Stomach (tissue), 9 donors: ENCODE measurements around the gene RAB23. TPM values are rescaled to one million over a fixed set of nuclear protein-coding genes. Genes with fewer than 3 reads are reported as not detected.

Experiments
- DNase-seq, 2 donors: peaks; one replicate each; pipeline versions ENCODE4 v3.0.0 to v3.0.0-alpha.2; 2013 to 2019
- H3K27ac ChIP-seq, 5 donors: fragments of 200-600 bp in 4 of 5; sonication (generic) in 4 of 5; one replicate each; pipeline ENCODE4 v1.5.1; 2013 to 2019; ENCODE audit warnings: mild to moderate bottlenecking in 1 of 5, moderate library complexity in 1 of 5
- H3K27me3 ChIP-seq, 3 donors: fragments of 200-600 bp; sonication (generic); one replicate each; pipeline ENCODE4 v1.5.1; 2017 to 2019; ENCODE audit warnings: mixed run types in 1 of 3
- H3K36me3 ChIP-seq, 4 donors: fragments of 200-600 bp; sonication (generic); 1 replicate in 3 of 4; 2 replicates in 1 of 4; pipeline ENCODE4 v1.5.1; 2016 to 2019
- H3K4me1 ChIP-seq, 4 donors: fragments of 200-600 bp; sonication (generic); one replicate each; pipeline ENCODE4 v1.5.1; 2016 to 2019
- H3K4me3 ChIP-seq, 4 donors: fragments of 200-600 bp; sonication (generic) in 3 of 4; one replicate each; pipeline ENCODE4 v1.5.1; 2016 to 2019; ENCODE audit warnings: mild to moderate bottlenecking in 1 of 4
- H3K9me3 ChIP-seq, 4 donors: fragments of 200-600 bp; sonication (generic); one replicate each; pipeline ENCODE4 v1.5.1; 2016 to 2019
- EP300 ChIP-seq: sonication (generic); formaldehyde crosslinking; IDR thresholded peaks from one replicate; pipeline ENCODE4 v1.6.1; 2017; ENCODE audit warnings: antibody characterized with exemption
- POLR2AphosphoS5 ChIP-seq, 3 donors: sonication (generic); formaldehyde crosslinking; IDR thresholded peaks; one replicate each; pipeline ENCODE4 v1.6.1; 2016; ENCODE audit warnings: antibody characterized with exemption in 3 of 3
- WGBS, 5 donors: extraction: QIAGEN DNeasy Blood & Tissue Kit in 3 of 5; methylation state at CpG; one replicate each; pipeline versions ENCODE4 v1.1.5 to v1.1.7; 2013 to 2018; 5-methylcytosine and 5-hydroxymethylcytosine counted together
- intact Hi-C: fragments of 100-400 bp; cut with DNase I; formaldehyde crosslinking; loops from one replicate; pipeline ENCODE4 v1.15.1; 2023; ENCODE audit warnings: low total_unique reads
- polyA plus RNA-seq, 3 donors: library from polyadenylated mRNA; stranded (reverse); fragments of 200-250 nt; gene quantifications; one replicate each; pipeline ENCODE4 v1.2.3, GENCODE V29; 2013
- total RNA-seq, 5 donors: library from RNA; depleted of rRNA; stranded (reverse); fragments of >200 nt; gene quantifications; one replicate each; pipeline versions ENCODE4 v1.1.0 to v1.2.3, GENCODE V29; 2014 to 2016
- TF ChIP-seq, protein P1 (sequence below), 7 experiments: fragments of 450-650 bp in 4 of 7; fragments of 200-600 bp in 3 of 7; sonication (generic) in 3 of 7; IDR thresholded peaks; one replicate each; pipeline ENCODE4 v1.5.1; 2016 to 2019; ENCODE audit warnings: antibody characterized with exemption in 7 of 7, control low read depth in 2 of 7, mild to moderate bottlenecking in 1 of 7
- donor health status: healthy with polysubstance abuse.
- donor health status: Bipolar disorder and iron deficiency.
- donor health status: healthy.

The RAB23 gene
- total and polyA plus RNA-seq, 8 donors: 5.5 to 51.3 (median 13.0) TPM

DNA sequence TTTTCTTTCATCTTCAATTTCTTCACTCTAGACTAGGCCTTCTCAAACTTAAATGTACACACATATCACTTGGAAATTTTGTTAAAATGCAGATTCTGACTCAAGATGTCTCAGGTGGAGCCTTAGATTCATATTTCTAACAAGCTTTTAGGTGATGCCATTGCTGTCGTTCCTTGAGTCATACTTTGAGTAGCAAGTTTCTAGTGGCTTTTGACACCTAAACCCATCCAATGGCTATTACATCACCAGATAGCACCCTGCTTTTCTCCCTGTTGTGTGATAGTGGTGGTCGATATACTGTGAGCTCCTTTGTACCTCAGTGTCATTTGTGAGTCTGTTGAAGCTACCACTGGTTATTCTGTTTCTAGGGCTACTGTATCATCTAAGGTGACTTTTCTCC lies 84.8 kb downstream of the RAB23 start:
- WGBS, 5 donors: 81 to 100% (median 94%) methylated on average over 2 of the region's 2 CpGs
- Histone ChIP-seq H3K27me3 (no peaks in the 10 kb centered on the region), H3K36me3 (peaks cover 0 to 65% (median 61%) of the 10 kb centered on the region in 4 donors), H3K9me3 (no peaks in the 10 kb centered on the region), H3K4me3 (no peak overlapping the region), H3K27ac (no peak overlapping the region), H3K4me1 (no peaks in the 10 kb centered on the region)
- TF ChIP-seq, protein P1, sequence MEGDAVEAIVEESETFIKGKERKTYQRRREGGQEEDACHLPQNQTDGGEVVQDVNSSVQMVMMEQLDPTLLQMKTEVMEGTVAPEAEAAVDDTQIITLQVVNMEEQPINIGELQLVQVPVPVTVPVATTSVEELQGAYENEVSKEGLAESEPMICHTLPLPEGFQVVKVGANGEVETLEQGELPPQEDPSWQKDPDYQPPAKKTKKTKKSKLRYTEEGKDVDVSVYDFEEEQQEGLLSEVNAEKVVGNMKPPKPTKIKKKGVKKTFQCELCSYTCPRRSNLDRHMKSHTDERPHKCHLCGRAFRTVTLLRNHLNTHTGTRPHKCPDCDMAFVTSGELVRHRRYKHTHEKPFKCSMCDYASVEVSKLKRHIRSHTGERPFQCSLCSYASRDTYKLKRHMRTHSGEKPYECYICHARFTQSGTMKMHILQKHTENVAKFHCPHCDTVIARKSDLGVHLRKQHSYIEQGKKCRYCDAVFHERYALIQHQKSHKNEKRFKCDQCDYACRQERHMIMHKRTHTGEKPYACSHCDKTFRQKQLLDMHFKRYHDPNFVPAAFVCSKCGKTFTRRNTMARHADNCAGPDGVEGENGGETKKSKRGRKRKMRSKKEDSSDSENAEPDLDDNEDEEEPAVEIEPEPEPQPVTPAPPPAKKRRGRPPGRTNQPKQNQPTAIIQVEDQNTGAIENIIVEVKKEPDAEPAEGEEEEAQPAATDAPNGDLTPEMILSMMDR (IDR thresholded peaks at IDR 0.05): no peak
- no peak for TF ChIP-seq POLR2AphosphoS5 (IDR thresholded peaks at IDR 0.05)
- TF ChIP-seq EP300: no peak
- DNase-seq: no peak
- intact Hi-C loops: no loop called here

Other genes starting within 250 kb of the RAB23 start
- gene KIAA1586, start 175.6 kb downstream of the RAB23 start, total RNA-seq: 10 to 100 TPM in 2 of 5 donors, 1 to 10 TPM in 2, under 1 TPM in 1; 0.29 to 27.7 (median 6.2) TPM
- 1 to 10 TPM; 2.0 to 5.2 (median 2.1) TPM for gene KIAA1586, start 175.6 kb downstream of the RAB23 start, polyA plus RNA-seq
- 100 to 1,000 TPM in 2 of 5 donors, 10 to 100 TPM in 3; 20.3 to 402 (median 84.5) TPM for gene ZNF451, start 132.1 kb downstream of the RAB23 start, total RNA-seq
- 10 to 100 TPM in 2 of 3 donors, 1 to 10 TPM in 1; 6.0 to 13.7 (median 10.0) TPM for gene ZNF451, start 132.1 kb downstream of the RAB23 start, polyA plus RNA-seq
- 10 to 100 TPM in 3 of 5 donors, 1 to 10 TPM in 2; 2.0 to 48.7 (median 19.8) TPM for gene BAG2, start 50.0 kb downstream of the RAB23 start, total RNA-seq
- 1 to 10 TPM; 3.4 to 5.1 (median 3.8) TPM for gene BAG2, start 50.0 kb downstream of the RAB23 start, polyA plus RNA-seq
- 100 to 1,000 TPM in 1 of 5 donors, 10 to 100 TPM in 3, not detected in 1; 14.6 to 126 (median 18.6) TPM for gene PRIM2, start 95.3 kb upstream of the RAB23 start, total RNA-seq
- gene PRIM2, start 95.3 kb upstream of the RAB23 start, polyA plus RNA-seq: 1 to 10 TPM; 4.9 to 5.9 (median 5.5) TPM